GM12892 (cell line): Measurements from ENCODE around the gene P2RY6.

ENCODE experiments used
- DNase-seq: peaks from one replicate; pipeline ENCODE4 v3.0.0; 2011; ENCODE audit not compliant: insufficient read length
- FAIRE-seq: peaks from 2 replicates; lab custom pipeline; 2011; peaks lifted over from hg19 to GRCh38; lab: Jason Lieb, UNC
- POLR2A ChIP-seq: IDR thresholded peaks from 2 replicates; pipeline ENCODE4 v1.6.1; 2011; ENCODE audit warnings: low read depth, low read length, control low read depth
- POLR2AphosphoS5 ChIP-seq: IDR thresholded peaks from 2 replicates; pipeline ENCODE4 v1.6.1; 2011; ENCODE audit warnings: low read depth, low read length, control low read depth
- TAF1 ChIP-seq: IDR thresholded peaks from 2 replicates; pipeline ENCODE4 v1.6.1; 2011; ENCODE audit warnings: low read depth, mild to moderate bottlenecking, control low read depth, low read length, borderline replicate concordance

P2RY6 gene

GRCh38 chr11:73249853-73250783 lies 22.0 kb upstream of the P2RY6 start:
- TF ChIP-seq TAF1 (no peak), POLR2A (no peak), POLR2AphosphoS5 (no peak)
- FAIRE-seq (no peak), DNase-seq (no peak)

- TF ChIP-seq POLR2AphosphoS5, result no peak
- TF ChIP-seq TAF1, result no peak
- TF ChIP-seq POLR2A, result no peak
- peak; percentile 72 for FAIRE-seq
- DNase-seq, result no peak
Measured at GRCh38 chr11:73252577-73253191, 19.5 kb upstream of the P2RY6 start.

GRCh38 chr11:73257342-73258103 lies 14.6 kb upstream of the P2RY6 start:
- no peak for TF ChIP-seq POLR2A
- TF ChIP-seq POLR2AphosphoS5, result no peak
- no peak for TF ChIP-seq TAF1
- FAIRE-seq (no peak), DNase-seq (no peak)

GRCh38 chr11:73258104-73259035 lies 13.8 kb upstream of the P2RY6 start:
- TF ChIP-seq TAF1 (no peak), POLR2A (no peak), POLR2AphosphoS5 (no peak)
- DNase-seq (no peak), FAIRE-seq (no peak)

GRCh38 chr11:73259406-73260126 lies 12.6 kb upstream of the P2RY6 start:
- TF ChIP-seq TAF1 (no peak), POLR2A (no peak), POLR2AphosphoS5 (no peak)
- FAIRE-seq (no peak), DNase-seq (no peak)

GRCh38 chr11:73260127-73260457 lies 12.0 kb upstream of the P2RY6 start:
- TF ChIP-seq POLR2A (no peak), POLR2AphosphoS5 (no peak), TAF1 (no peak)
- FAIRE-seq, result no peak
- DNase-seq, result no peak

- FAIRE-seq, result no peak
- DNase-seq, result no peak
- TF ChIP-seq POLR2A, result no peak
- TF ChIP-seq POLR2AphosphoS5, result no peak
- TF ChIP-seq TAF1, result no peak
Measured at GRCh38 chr11:73262851-73263495, 9.2 kb upstream of the P2RY6 start.

GRCh38 chr11:73263640-73264039 lies 8.5 kb upstream of the P2RY6 start:
- no peak for FAIRE-seq
- no peak for DNase-seq
- TF ChIP-seq POLR2A (no peak), TAF1 (no peak), POLR2AphosphoS5 (no peak)

GRCh38 chr11:73265278-73265810 lies 6.8 kb upstream of the P2RY6 start:
- FAIRE-seq, result no peak
- TF ChIP-seq POLR2A (no peak), POLR2AphosphoS5 (no peak), TAF1 (no peak)
- DNase-seq, result no peak
